NCI-H1417 treated with DMSO at 0.1 percent for 48 hours (cell line): ENCODE data around the gene MAGI2.
"Not testable (repeated sequence)": the region's sequence is repeated elsewhere in the genome, so short reads cannot be mapped to it uniquely, and the experiment has no call there.

Experiments used
- DNase-seq: peaks from one replicate; lab custom pipeline; 2025; lab: John Stamatoyannopoulos, UW

MAGI2 gene

DNA sequence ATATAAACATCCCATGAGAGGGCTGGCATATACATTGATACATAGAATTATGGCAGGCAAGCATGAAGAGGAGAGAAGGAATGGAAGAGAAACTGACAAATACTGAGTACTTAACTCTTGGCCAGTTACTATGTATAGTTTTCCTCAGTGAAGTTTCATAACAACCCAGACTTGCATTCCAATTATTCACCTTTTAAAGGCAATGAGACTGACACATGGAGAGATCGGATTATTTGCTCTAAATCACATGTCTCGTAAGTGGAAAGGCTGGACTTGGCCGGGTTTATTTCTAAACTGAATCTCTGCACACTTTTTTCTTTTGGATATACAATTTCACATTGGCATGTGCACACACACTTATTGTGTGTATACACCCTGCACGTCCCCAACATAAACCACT is 1106.6 kb downstream of the MAGI2 start:
- DNase-seq = no peak

DNA sequence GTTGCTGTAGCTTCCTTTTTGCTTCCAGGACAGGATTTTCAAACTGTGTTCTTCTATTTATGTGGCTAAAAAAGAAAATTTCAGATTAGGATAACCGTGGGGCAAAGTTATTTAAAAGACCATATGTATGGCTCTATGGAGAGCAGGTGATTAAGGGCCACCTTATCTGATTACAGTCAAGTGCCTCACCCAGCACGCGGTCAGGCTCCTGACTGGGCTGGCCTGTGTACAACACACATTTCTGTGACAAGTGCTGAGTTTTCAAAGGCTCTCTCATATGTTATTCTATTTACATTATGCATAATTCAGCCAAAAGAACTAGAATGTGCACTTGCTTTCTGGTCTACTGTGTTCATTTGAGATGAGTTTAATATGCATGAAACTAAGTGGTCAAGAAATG is 1107.5 kb downstream of the MAGI2 start:
- DNase-seq = no peak

DNA sequence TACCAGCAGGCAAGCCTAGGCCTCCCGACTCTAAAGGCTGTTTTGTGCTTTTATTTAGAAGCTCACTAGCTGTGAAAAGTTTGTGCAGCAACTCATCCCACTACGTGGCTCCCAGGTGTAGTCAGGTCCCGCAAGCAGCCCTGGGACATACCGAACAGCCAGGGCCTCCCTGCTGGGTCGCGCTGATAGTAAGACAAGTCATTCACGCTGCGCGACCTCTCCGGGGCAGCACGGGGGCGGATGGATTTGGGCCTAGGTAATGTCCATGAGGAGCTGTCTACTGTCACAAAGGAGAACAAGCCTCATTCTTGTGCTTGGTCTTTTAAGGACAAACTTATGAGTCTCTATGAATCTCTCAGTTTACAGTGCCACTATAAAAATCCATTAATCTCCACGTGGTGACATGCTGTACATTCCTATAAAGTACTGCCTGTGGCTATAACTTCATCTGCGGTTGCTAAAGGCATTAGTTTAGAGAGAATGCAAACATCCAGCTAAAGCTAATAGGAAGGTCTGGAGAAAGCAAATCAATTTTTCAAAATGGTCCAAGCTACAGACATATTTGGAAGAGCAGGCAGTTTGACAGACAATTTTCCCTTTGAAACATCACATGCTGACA is 1108.1 kb downstream of the MAGI2 start:
- no peak for DNase-seq

DNA sequence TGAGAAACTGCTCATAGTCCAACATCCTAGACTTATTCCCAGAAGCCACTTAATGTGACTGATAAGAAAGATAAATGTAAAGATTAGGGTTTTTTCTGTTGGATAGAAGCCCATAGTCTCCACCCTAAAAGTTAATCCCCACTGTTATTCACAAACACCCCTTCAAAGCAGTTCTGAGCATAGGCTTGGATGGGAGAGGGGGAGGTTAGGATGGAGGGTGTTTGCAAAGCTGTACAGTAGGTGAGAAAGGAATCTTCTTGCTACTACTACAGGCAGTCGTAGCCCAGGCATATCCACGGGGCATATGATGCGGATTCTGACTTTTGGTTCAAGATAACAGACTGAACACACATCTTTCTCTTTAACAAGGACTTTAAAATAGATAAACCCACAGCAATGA is 1119.0 kb downstream of the MAGI2 start:
- DNase-seq = no peak

DNA sequence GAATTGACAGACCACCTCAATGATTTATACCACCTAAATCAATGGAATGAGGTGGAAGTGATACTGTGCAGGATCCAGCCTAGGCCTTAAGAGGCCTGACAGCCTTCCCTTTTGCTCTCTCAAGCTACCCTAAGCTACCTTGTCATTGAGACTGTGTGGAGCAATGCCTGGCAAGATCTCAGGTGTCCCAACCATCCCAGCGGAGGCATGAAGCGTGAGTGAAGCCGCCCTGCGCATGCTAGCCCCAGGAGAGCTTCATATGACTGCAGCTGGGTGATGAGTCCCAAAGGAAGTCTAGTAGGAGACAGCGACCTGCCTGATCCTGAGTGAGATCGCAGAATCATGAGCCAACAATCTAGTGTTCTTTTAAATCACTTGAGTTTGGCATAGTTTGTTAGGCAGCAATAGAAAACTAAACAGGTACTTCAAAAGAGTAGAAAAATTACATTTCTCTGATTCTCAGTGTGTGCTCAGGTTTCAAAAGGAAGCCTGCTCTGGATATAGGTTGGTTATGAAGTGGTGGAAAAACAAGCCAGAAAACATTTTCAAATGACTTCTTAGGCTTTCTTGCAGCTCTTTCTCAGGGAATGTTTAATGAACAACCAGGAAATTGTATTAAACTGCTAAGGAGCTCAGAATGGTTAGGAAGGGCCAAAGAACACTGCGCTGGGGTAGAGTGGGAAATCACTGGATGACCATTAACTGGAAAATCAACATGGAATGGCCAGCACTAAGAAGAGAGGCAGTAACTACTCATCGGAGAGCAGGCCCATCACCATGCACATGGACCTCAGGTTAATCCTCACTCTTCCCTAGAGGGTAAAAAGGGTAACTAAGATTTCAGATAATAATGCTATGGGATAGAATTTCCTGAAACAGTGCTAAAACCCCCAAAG is 1119.7 kb downstream of the MAGI2 start:
- DNase-seq = no peak

DNA sequence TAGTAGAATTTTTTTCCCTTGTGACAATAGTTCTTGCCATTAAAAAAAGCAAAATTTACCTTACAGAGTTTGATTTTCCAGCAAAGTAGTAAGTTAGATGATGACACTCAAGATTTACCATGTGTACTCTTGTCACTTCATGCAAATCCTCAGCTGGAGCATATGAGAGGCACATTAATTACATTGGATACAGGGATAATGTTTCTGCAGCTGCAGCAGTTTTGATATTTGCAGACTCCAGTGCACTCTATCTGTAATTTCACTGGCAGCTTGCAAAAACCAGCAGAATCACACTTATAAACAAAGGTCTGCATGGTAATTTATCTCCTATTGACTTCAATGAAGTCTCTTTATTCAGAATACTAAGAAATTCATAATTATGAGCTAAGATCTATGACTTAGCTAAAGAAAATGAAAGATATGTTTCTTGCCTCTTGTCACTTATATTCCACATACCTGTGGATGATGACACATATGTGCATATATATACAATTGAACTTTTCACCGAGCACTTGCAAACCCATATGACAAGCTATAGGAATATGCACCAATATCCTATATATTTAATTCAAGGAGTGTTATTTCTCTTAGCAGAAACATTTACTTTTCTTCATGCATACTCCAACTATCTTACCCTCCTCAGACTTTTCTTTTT is 1124.3 kb downstream of the MAGI2 start:
- DNase-seq = no peak

DNA sequence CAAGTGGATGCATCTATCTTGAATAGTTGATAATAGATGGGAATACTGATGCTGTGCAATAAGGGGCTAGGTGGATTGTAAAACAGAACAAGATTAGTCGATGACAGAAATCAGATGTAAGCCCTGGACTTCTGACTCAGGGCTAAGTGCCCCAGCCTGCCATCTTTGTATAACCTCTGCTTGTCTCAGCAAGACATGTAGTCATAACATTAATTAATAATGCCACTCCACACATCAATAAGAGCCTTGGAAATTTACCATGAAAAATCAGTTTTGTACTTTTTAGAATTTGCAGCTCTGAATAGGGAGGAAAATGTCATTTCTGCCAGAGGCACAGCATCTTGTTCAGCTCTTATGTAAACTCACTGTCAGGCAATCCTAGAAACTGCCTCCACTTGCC is 1125.7 kb downstream of the MAGI2 start:
- DNase-seq = no peak

DNA sequence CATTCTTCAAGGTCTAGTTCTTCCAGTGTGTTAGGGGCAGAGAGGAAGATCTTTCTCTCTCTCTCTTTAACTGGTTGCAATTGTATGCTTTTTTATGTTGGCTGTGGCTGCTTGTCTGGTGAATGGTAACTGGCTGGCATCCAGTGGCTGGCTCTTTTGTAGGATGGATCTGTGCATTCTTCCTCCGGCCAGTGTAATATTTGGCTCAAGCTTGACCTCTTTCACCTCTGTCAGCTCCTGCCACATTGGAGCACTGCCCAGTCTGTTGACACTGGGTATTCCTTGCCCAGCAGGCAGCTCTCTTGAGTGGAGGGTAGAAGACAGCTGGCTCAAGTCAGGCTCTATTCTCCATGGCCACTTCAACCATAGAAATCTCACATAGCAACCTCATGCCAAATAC is 1126.6 kb downstream of the MAGI2 start:
- no peak for DNase-seq

DNA sequence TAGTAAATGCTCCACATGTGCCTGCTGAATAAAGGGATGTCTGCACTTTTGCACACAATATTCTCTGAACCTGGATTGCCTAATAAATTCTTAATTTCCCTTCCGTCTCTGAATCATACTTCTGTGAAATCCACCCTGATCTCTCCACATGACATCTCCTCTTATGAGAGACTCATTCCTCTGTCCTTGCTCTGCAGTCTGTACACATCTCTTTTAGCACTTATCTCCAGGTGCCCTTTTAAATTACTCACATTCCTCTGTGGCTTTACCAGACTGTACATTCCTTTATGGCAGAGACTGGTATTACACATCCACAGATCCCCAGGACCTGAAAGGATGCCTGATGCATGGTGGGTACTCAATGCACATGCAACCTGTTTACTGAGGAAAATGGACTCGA is 1127.3 kb downstream of the MAGI2 start:
- no peak for DNase-seq

DNA sequence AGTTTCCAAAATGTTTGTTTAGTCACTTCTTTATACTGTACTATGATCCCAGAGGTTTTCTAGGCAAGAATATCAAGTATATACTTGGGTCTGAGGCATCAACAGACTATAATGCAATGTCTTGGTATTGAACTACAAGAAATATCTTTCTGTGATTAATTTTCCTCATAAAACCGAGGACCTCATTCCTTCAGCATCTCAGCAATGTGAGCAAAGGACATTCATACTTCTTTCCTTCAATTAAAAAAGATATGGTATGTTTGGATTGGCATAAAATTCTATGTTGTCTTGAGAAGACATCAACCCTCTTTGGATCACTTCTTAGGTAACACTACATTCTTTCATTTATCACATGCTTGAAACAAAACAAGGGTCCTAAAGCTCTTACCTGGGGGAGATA is 1130.3 kb downstream of the MAGI2 start:
- no peak for DNase-seq

DNA sequence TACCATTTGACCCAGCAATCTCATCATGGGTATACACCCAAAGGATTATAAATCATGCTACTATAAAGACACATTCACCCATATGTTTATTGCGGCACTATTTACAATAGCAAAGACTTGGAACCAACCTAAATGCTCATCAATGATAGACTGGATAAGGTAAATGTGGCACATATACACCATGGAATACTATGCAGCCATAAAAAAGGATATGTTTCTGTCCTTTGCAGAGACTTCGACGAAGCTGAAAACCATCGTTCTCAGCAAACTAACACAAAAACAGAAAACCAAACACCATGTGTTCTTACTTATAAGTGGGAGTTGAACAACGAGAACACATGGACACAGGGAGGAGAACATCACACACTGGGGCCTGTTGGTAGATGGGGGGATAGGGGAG is 1131.2 kb downstream of the MAGI2 start:
- DNase-seq = not testable (repeated sequence)

DNA sequence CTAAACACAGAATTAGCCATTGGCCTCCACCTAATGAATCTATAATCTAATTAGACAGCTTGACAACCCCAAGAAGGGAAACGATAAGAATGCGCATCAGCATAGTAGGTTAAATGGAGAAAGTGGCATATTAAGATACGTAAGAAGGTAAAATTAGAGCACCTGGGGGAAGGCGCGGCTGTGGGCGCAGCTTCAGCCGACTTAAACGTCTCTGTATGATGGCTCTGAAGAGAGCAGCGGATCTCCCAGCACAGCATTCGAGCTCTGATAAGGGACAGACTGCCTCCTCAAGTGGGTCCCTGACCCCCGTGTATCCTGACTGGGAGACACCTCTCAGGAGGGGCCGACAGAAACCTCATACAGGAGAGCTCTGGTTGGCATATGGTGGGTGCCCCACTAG is 1136.1 kb downstream of the MAGI2 start:
- DNase-seq = no peak

DNA sequence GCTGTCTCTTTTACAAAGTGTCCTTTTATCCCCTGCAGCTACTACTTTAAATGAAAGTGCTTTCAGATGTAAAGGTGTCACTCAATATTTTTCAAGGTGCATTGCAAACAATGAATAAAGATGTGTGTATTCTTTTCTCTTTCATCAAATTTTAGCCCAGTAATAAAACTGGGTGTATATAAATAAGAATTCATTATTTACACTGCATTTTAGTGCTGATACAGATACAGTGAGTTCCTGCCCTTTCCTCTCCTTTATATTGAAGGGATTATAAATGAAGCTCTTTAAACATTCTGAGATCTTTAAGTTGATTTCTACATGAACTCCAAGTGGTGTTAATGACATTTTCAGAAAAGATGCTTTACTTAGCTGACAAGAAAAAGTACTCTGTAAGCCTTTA is 1137.4 kb downstream of the MAGI2 start:
- DNase-seq = no peak

DNA sequence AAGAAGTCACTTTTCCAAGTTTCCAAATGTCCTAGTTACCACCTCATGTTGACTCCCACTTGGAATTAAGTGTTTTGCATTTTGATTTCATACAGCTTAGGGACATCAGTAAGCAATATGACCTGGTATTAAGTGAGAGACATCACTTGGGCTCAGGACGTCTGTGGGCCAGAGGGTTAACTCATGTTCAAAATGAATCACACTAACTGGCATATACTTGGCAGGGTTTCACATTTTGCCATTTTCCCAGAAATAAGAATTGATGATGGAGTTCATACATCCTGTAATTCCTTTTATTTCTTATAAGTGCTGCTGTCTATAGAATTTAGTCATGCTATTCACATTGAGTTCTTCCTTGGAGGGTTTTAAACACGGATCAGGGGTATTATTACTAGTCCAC is 1138.3 kb downstream of the MAGI2 start:
- no peak for DNase-seq

DNA sequence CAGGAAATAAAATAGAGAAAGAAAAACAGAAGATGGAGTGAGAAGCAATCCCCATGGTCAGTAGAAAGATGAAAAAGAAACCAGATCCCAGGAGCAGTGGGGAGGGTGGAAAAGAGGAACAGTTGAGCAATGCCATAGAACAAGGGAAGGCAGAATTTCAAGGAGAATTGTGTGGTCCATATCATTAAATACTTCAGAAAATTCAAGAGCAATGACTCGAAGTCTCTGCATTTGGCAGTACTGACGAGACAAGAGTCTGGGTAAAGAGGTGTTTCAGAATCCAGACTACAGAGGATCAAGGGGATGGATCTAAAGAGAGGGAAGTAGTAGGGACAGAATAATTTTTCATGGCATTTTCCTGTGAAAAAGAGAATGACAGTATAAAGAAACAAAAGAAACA is 1142.3 kb downstream of the MAGI2 start:
- DNase-seq = no peak

DNA sequence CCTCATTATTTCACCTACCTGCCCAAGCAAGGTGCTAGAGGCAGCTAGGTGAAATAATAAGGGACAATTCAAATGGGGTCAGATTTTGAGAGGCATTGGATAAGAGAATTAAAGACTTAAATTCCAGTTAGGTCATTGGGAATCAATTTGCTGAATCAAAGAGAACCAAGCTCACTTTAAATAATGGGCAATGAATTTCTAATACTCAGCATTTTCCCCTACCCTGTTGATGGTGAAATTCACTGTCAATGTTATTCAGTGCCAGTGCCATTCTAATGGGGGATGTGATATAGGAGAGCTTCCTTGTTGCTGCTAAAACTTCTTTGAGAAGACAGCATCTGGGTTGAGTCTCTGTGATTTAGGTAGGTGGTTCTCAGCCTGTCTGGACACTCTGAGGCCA is 1145.6 kb downstream of the MAGI2 start:
- DNase-seq = no peak

DNA sequence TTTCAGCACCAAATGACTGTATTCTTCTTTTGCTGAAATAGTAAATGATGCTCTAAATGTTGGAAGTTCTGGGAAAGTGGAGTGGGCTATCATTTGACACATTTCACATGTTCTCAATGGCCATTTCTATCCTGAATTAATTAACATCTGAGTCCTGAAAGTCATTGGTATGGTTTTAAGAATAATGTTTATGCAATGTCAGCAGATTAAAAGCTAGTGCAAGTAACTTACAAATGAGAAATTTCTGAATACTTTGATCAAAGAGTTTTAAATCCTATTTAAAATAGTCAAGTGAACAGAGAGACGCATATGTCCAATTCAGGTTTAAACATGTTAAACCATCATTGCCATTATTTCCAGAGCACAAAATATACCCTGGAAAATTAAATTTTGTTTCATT is 1146.8 kb downstream of the MAGI2 start:
- no peak for DNase-seq

DNA sequence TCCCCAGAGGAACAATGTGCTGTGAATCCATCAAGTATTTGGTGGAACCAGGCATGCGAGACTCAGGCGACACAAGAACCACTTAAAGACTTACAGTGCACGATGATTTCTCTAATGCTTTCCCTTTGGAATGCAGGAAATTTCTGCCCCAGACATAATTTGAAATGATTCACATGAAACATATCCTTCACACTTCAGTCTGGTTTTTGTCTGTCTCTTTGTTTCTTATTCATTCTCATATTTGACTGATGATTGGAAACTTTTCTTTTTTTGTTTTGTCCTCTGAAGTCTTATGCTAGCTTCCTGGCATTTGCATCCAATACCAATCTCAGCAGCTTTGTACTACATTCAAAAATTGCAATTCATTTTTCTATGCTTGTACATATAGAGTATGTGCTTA is 1152.1 kb downstream of the MAGI2 start:
- DNase-seq = no peak

DNA sequence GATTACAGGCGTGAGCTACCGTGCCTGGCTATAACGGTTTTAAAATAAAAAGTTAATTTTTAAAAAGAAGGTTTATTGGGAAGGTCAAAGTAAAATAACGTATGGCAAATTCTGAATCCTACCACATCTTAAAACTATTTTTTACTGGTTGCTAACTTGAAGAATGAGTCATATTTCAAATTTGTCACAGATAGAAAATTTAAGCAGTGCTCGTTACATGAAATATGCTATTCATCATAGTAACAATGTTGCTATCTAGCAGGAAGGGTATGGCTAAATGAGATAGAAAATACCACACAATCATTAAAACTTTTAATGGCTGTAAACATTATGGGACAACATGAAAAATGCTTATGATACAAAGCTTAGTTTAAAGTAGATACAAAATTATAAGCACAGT is 1154.4 kb downstream of the MAGI2 start:
- no peak for DNase-seq

DNA sequence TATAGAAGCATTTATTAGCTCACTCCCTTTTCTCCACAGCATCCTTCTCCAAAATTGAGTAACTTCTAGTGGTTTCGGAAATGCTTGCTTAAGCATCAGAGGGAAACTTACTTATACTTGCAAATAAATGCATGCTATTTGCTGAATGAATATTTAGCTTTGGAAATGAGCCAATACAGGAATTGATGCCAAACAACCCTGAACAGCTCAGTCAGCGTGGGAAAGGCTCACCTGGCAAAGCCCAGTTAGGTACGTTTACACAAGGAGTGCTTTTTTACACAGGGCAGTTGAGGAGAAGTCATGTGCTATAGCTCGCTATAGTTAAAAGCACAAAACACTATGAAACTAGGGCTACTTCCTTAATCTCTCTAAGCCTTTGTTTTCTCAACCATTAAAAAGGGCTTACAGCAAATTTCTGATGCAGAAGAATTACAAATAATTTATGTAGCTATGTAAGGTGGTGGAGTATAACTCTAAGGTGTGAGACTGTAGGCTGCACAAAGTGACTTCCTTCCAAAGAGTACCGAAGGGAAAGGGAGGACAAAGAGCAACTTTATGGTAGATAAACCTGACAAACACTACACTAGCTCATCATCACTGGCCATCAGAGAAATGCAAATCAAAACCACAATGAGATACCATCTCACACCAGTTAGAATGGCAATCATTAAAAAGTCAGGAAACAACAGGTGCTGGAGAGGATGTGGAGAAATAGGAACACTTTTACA is 1156.7 kb downstream of the MAGI2 start:
- no peak for DNase-seq

DNA sequence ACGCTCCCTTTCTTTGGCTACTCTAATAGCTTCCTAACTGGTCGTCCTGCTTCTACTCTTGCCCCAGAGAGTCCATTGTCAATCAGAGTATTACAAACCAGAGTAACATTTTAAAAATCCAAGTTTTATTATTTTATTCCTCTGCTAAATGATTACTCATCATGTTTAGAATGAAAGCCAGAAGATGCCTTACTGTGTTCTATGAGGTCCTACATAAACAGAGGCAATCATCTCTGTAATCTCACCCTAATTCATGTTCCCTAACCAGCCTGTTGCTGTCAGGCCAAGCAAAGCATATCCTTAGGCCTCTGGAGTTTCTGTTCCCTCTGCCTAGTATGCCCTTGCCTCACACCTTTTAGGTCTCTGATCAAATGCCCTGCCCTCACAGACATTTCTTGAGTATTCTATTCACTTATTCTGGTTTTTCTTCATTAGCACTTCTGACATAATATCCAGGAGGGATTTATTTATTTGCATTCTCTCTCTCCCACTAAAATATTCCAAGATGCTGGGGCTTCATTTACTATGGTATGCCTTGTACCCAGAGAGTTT is 1157.3 kb downstream of the MAGI2 start:
- DNase-seq = no peak

DNA sequence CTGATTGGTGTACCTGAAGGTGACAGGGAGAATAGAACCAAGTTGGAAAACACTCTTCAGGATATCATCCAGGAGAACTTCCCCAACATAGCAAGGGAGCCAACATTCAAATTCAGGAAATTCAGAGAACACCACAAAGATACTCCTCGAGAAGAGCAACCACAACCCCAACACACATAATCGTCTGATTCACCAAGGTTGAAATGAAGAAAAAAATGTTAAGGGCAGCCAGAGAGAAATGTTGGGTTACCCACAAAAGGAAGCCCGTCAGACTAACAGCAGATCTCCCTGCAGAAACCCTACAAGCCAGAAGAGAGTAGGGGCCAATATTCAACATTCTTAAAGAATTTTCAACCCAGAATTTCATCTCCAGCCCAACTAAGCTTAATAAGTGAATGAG is 1164.0 kb downstream of the MAGI2 start:
- not testable (repeated sequence) for DNase-seq
